ENCODE data around the gene MALRD1. TPM values are rescaled to one million over a fixed set of nuclear protein-coding genes. Genes with fewer than 3 reads are reported as not detected.

MALRD1 gene
- total and polyA plus RNA-seq, 7 donors = 0.34 to 4.7 (median 2.1) TPM; not detected in 2

GRCh38 chr10:19493917-19494316, 445.3 kb downstream of the MALRD1 start:
- no peaks in the 10 kb centered on the region for H3K9me3 ChIP-seq
- TF ChIP-seq EP300 (IDR thresholded peaks at IDR 0.05) = no peak
- TF ChIP-seq POLR2A (IDR thresholded peaks at IDR 0.05) = no peak
- H3K36me3 ChIP-seq = no peaks in the 10 kb centered on the region
- no peak for DNase-seq
- intact Hi-C loops (cut with DNase I) = loop anchor here (10.0 kb wide), 1 partner anchor 71 kb away; no protein-coding TSS in a partner anchor
- H3K27ac ChIP-seq = no peak overlapping the region
- 92 to 93% methylated on average over 3 of the region's 3 CpGs for WGBS, 2 donors
- H3K4me1 ChIP-seq = peaks cover 0 to 17% (median 0%) of the 10 kb centered on the region in 4 donors
- no peaks in the 10 kb centered on the region for H3K27me3 ChIP-seq
- no peak overlapping the region for H3K4me3 ChIP-seq

GRCh38 chr10:19497026-19497425, 448.4 kb downstream of the MALRD1 start:
- no peaks in the 10 kb centered on the region for H3K4me1 ChIP-seq
- 85 to 94% methylated on average over 4 of the region's 4 CpGs for WGBS, 2 donors
- H3K4me3 ChIP-seq = no peak overlapping the region
- TF ChIP-seq CTCF (IDR thresholded peaks at IDR 0.05) (no peak), EP300 (IDR thresholded peaks at IDR 0.05) (no peak), POLR2A (IDR thresholded peaks at IDR 0.05) (no peak), POLR2AphosphoS5 (IDR thresholded peaks at IDR 0.05) (no peak)
- H3K27ac ChIP-seq = no peak overlapping the region
- no peak for DNase-seq
- no peaks in the 10 kb centered on the region for H3K27me3 ChIP-seq
- H3K9me3 ChIP-seq = no peaks in the 10 kb centered on the region
- no peaks in the 10 kb centered on the region for H3K36me3 ChIP-seq
- intact Hi-C loops (cut with DNase I) = loop anchor here (10.0 kb wide), 1 partner anchor 68 kb away; no protein-coding TSS in a partner anchor

- H3K9me3 ChIP-seq = no peaks in the 10 kb centered on the region
- H3K27me3 ChIP-seq = no peaks in the 10 kb centered on the region
- H3K36me3 ChIP-seq = no peaks in the 10 kb centered on the region
- no peak overlapping the region for H3K4me3 ChIP-seq
- WGBS, 2 donors = 81 to 88% methylated on average over 1 of the region's 1 CpG
- peak; percentile 58 for DNase-seq
- TF ChIP-seq POLR2AphosphoS5 (IDR thresholded peaks at IDR 0.05) (no peak), EP300 (IDR thresholded peaks at IDR 0.05) (no peak), CTCF (IDR thresholded peaks at IDR 0.05) (no peak), POLR2A (IDR thresholded peaks at IDR 0.05) (no peak)
- H3K27ac ChIP-seq = no peak overlapping the region
- intact Hi-C loops (cut with DNase I) = loop anchor here (10.0 kb wide), 1 partner anchor 66 kb away; no protein-coding TSS in a partner anchor
- no peaks in the 10 kb centered on the region for H3K4me1 ChIP-seq
These were observed 450.0 kb downstream of the MALRD1 start for GRCh38 chr10:19498393-19499290.

- intact Hi-C loops (cut with DNase I) = loop anchor here (10.0 kb wide), 1 partner anchor 65 kb away; no protein-coding TSS in a partner anchor
- TF ChIP-seq CTCF (IDR thresholded peaks at IDR 0.05) = no peak
- no peak overlapping the region for H3K27ac ChIP-seq
- no peak for DNase-seq
- H3K4me1 ChIP-seq = no peaks in the 10 kb centered on the region
- no peaks in the 10 kb centered on the region for H3K9me3 ChIP-seq
- no peaks in the 10 kb centered on the region for H3K27me3 ChIP-seq
- H3K4me3 ChIP-seq = no peak overlapping the region
- WGBS, 2 donors = 78 to 82% methylated on average over 1 of the region's 1 CpG
- no peaks in the 10 kb centered on the region for H3K36me3 ChIP-seq
These were observed 450.7 kb downstream of the MALRD1 start for GRCh38 chr10:19499291-19499770.

- intact Hi-C loops (cut with DNase I) = no loop called here
- TF ChIP-seq EP300 (IDR thresholded peaks at IDR 0.05) (no peak), POLR2AphosphoS5 (IDR thresholded peaks at IDR 0.05) (no peak), CTCF (IDR thresholded peaks at IDR 0.05) (no peak), POLR2A (IDR thresholded peaks at IDR 0.05) (no peak)
- H3K27me3 ChIP-seq = no peaks in the 10 kb centered on the region
- H3K9me3 ChIP-seq = no peaks in the 10 kb centered on the region
- H3K4me3 ChIP-seq = no peak overlapping the region
- WGBS, 2 donors = 90 to 95% methylated on average over 1 of the region's 1 CpG
- no peaks in the 10 kb centered on the region for H3K36me3 ChIP-seq
- no peak overlapping the region for H3K27ac ChIP-seq
- no peaks in the 10 kb centered on the region for H3K4me1 ChIP-seq
- no peak for DNase-seq
These were observed 452.4 kb downstream of the MALRD1 start for GRCh38 chr10:19500959-19501358.

All from sigmoid colon (tissue), 7 donors.